BE2C (cell line): ENCODE results near the gene FHOD1.

Experiments used
- DNase-seq: peaks from one replicate; pipeline ENCODE4 v3.0.0-alpha.2; 2020
- H3K27me3 ChIP-seq: fragments of 250-450 bp; sonication (Bioruptor Pico); 2 replicates; pipeline ENCODE4 v1.5.1; 2020; ENCODE audit warnings: mild to moderate bottlenecking
- H3K36me3 ChIP-seq: fragments of 250-450 bp; sonication (Bioruptor Pico); 2 replicates; pipeline ENCODE4 v1.5.1; 2020; ENCODE audit warnings: mild to moderate bottlenecking
- H3K4me1 ChIP-seq: fragments of 250-450 bp; sonication (Bioruptor Pico); 2 replicates; pipeline ENCODE4 v1.5.1; 2020
- H3K4me3 ChIP-seq: 2 replicates; pipeline ENCODE4 v1.5.1; 2011; ENCODE audit warnings: low read depth, low read length
- H3K9me3 ChIP-seq: fragments of 250-450 bp; sonication (Bioruptor Pico); 2 replicates; pipeline ENCODE4 v1.5.1; 2020
- TF ChIP-seq, protein P1 (sequence below): IDR thresholded peaks from 2 replicates; pipeline ENCODE4 v1.5.1; 2012; ENCODE audit warnings: mild to moderate bottlenecking, low read depth, low read length

FHOD1 gene

GRCh38 chr16:67242138-67242730 is 5.0 kb downstream of the FHOD1 start:
- H3K4me3 ChIP-seq = no peak overlapping the region
- H3K36me3 ChIP-seq = peaks cover under 1% of the 10 kb centered on the region; the same call in 1 of the 2 replicates
- DNase-seq = no peak
- peaks cover 16% of the 10 kb centered on the region for H3K4me1 ChIP-seq
- H3K9me3 ChIP-seq = no peaks in the 10 kb centered on the region
- TF ChIP-seq, protein P1, sequence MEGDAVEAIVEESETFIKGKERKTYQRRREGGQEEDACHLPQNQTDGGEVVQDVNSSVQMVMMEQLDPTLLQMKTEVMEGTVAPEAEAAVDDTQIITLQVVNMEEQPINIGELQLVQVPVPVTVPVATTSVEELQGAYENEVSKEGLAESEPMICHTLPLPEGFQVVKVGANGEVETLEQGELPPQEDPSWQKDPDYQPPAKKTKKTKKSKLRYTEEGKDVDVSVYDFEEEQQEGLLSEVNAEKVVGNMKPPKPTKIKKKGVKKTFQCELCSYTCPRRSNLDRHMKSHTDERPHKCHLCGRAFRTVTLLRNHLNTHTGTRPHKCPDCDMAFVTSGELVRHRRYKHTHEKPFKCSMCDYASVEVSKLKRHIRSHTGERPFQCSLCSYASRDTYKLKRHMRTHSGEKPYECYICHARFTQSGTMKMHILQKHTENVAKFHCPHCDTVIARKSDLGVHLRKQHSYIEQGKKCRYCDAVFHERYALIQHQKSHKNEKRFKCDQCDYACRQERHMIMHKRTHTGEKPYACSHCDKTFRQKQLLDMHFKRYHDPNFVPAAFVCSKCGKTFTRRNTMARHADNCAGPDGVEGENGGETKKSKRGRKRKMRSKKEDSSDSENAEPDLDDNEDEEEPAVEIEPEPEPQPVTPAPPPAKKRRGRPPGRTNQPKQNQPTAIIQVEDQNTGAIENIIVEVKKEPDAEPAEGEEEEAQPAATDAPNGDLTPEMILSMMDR = no peak
- H3K27me3 ChIP-seq = no peaks in the 10 kb centered on the region

DNA sequence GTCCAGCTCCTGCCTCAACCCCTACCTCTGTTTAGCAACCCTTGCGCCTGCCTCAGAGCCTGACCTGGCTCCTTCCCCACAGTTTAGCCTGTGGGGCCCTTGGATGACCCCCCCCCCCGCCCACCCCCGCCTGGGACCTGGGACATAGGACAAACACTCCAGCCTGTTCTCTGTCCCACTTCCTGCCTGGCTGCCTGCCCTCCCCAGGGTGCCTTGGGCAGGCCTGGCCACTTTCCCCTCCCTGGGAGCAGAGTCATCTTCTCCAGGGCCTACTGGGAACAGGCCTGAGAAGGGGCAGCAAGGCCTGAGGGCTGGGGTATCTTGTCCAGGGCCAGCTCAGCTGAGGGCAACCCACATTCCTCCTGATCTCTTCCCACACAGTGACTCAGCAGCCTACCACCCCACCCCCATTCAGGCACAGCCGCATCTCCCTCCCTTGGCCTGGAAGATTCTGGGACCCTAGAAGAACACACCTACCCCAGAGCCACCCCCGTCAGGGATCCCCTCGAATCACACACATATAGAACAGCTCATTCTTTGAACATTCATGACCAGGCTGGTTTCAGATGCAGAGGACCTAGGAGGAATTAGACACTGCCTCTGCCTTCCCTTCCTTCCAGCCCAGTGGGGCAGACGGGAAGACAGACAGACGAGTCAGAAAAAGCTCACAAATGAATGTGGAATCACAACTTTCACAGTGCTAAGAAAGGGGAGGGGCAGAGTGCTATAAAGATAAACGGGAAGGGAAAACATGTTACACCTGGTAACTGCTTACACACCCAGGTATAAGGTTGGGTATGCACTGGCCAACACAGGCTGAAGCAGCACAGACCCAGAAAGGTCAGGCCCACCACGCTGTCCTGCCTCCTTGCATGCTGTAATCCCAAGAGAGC is 6.0 kb downstream of the FHOD1 start:
- Histone ChIP-seq H3K36me3 (peaks cover 6% of the 10 kb centered on the region; the same call in 1 of the 2 replicates), H3K27me3 (no peaks in the 10 kb centered on the region), H3K4me1 (peaks cover 17% of the 10 kb centered on the region), H3K4me3 (no peak overlapping the region), H3K9me3 (no peaks in the 10 kb centered on the region)
- no peak for DNase-seq
- TF ChIP-seq, protein P1 = no peak

DNA sequence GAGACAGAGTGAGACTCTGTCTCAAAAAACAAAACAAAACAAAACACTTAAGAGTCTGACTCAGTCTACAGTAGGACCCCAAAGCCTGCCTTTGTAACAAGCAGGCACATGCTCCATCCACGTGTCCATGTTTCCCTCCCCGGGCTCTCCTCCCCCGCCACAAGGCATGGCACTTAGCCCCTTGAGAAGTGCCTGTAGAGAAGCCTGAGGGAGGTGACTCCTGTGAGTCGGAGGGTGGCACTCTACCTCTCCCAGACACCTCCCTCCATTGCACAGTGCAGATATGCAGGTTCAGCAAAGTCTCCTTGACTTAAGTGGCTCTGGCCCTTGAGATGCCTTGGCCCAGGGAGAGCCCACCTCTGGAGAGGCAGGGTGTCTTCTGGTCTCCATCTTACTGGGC is 6.8 kb downstream of the FHOD1 start:
- Histone ChIP-seq H3K27me3 (no peaks in the 10 kb centered on the region), H3K4me1 (peaks cover 20% of the 10 kb centered on the region), H3K36me3 (peaks cover 8% of the 10 kb centered on the region; the same call in 1 of the 2 replicates), H3K9me3 (no peaks in the 10 kb centered on the region), H3K4me3 (no peak overlapping the region)
- DNase-seq = no peak
- TF ChIP-seq, protein P1 = no peak

DNA sequence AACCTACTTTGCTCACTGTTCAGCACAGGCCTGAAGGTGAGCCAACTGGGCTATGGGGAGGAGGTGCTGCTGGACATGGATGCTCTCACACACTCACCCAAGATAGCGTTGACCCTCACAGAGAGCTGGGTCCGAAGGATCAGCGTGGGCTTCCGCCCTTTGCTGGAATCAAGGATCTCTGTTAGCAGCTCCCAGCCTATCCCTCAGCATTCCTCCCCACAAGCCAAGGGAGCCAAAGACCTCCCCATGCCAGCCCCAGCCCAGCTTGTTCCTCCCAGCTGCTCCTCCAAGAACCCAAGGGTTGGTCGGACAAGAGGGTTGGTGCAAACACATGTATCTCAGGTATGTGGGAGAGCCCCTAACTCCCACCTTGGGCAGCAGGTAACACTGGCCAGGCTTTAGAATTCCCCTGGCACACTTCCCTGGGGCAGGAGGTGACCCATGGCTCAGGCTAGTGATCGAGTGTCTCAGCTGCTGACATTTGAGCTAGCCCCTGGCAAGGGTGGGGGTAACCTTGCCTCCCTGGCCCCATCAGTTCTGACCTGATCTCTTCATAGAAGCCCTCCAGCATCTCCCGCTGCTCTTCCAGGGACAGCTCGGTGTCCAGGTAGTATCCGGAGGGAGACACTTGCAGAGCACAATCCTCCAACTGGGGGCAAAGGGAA is 8.3 kb downstream of the FHOD1 start:
- DNase-seq = no peak
- Histone ChIP-seq H3K9me3 (no peaks in the 10 kb centered on the region), H3K4me1 (peaks cover 13% of the 10 kb centered on the region), H3K36me3 (peaks cover 8% of the 10 kb centered on the region; the same call in 1 of the 2 replicates), H3K27me3 (no peaks in the 10 kb centered on the region), H3K4me3 (no peak overlapping the region)
- TF ChIP-seq, protein P1 = no peak

GRCh38 chr16:67238278-67238575 is 9.1 kb downstream of the FHOD1 start:
- peaks cover 8% of the 10 kb centered on the region; the same call in 1 of the 2 replicates for H3K36me3 ChIP-seq

More at GRCh38 chr16:67238278-67238575, 9.1 kb downstream of the FHOD1 start:
- DNase-seq = no peak
- Histone ChIP-seq H3K4me3 (no peak overlapping the region), H3K27me3 (no peaks in the 10 kb centered on the region), H3K9me3 (no peaks in the 10 kb centered on the region), H3K4me1 (peaks cover 8% of the 10 kb centered on the region)
- TF ChIP-seq, protein P1 = no peak
